Measurements from ENCODE around the gene VTI1A. TPM values are rescaled to one million over a fixed set of nuclear protein-coding genes. Genes with fewer than 3 reads are reported as not detected.

Gene VTI1A
- polyA plus RNA-seq, 1 donor from 2014 or later: 28.7 TPM

DNA sequence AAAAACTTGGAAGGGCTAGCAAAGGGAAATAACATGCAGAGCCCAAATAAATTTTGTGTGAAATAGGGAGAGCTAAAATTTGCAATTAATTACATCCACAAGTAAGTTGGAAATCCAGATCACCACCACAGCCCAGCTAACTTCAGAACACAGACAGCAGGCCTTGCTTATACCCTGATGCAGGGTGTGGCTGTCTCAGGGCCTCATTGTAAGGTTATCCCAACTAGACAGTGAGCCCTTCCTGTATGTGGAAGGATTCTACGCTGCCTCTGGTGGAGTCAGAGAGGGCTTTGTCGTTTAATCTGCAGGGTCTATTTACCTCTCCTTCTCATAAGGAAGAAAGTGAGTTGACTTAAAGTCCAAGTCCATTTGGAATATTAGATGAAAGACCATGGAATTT lies 322.1 kb downstream of the VTI1A start:
- no peaks in the 10 kb centered on the region for H3K9me3 ChIP-seq (ENCODE audit: low read length)

GRCh38 chr10:112769611-112770370 lies 322.8 kb downstream of the VTI1A start:
- Histone ChIP-seq H3F3A (ENCODE audit: insufficient read depth, low read length, poor library complexity, severe bottlenecking) (no peaks in the 10 kb centered on the region), H3K27me3 (ENCODE audit: insufficient read depth, low read depth, low read length) (no peaks in the 10 kb centered on the region), H3K4me3 (ENCODE audit: low read length) (no peak overlapping the region), H4K20me1 (ENCODE audit: insufficient read depth) (no peaks in the 10 kb centered on the region), H3K27ac (ENCODE audit: low read length) (no peak overlapping the region), H3K79me2 (replicated peaks; ENCODE audit: insufficient read depth, low read length) (no peaks in the 10 kb centered on the region), H3K4me2 (ENCODE audit: low read length) (no peak overlapping the region), H3K9ac (ENCODE audit: low read length) (no peak overlapping the region), H2AFZ (ENCODE audit: low read depth, low read length) (no peak overlapping the region), H3K36me3 (ENCODE audit: insufficient read depth, low read length) (no peaks in the 10 kb centered on the region), H3K9me2 (ENCODE audit: insufficient read depth, low read length) (no peaks in the 10 kb centered on the region), H3K9me3 (ENCODE audit: low read length) (no peaks in the 10 kb centered on the region)
- no peak for TF ChIP-seq MXI1 (conservative IDR thresholded peaks at IDR 0.05; ENCODE audit: poor library complexity, severe bottlenecking)

More for the DNA sequence above, 322.1 kb downstream of the VTI1A start:
- Histone ChIP-seq H3F3A (ENCODE audit: insufficient read depth, low read length, poor library complexity, severe bottlenecking) (no peaks in the 10 kb centered on the region), H3K79me2 (replicated peaks; ENCODE audit: insufficient read depth, low read length) (no peaks in the 10 kb centered on the region), H3K27ac (ENCODE audit: low read length) (no peak overlapping the region), H3K36me3 (ENCODE audit: insufficient read depth, low read length) (no peaks in the 10 kb centered on the region), H3K9ac (ENCODE audit: low read length) (no peak overlapping the region), H3K9me2 (ENCODE audit: insufficient read depth, low read length) (no peaks in the 10 kb centered on the region), H2AFZ (ENCODE audit: low read depth, low read length) (no peak overlapping the region), H3K4me2 (ENCODE audit: low read length) (no peak overlapping the region), H4K20me1 (ENCODE audit: insufficient read depth) (no peaks in the 10 kb centered on the region), H3K27me3 (ENCODE audit: insufficient read depth, low read depth, low read length) (no peaks in the 10 kb centered on the region), H3K4me3 (ENCODE audit: low read length) (no peak overlapping the region)
- TF ChIP-seq TAF1 (IDR thresholded peaks at IDR 0.05; ENCODE audit: low read depth) (no peak), MXI1 (conservative IDR thresholded peaks at IDR 0.05; ENCODE audit: poor library complexity, severe bottlenecking) (no peak), RAD21 (conservative IDR thresholded peaks at IDR 0.05) (no peak), CTCF (IDR thresholded peaks at IDR 0.05; ENCODE audit: poor library complexity, severe bottlenecking) (no peak), SMC3 (conservative IDR thresholded peaks at IDR 0.05; ENCODE audit: poor library complexity) (no peak), EZH2 (IDR thresholded peaks at IDR 0.05; ENCODE audit: borderline replicate concordance, insufficient read depth, low read length, poor library complexity, severe bottlenecking) (no peak), EP300 (conservative IDR thresholded peaks at IDR 0.05; ENCODE audit: poor library complexity, severe bottlenecking) (no peak), POLR2AphosphoS5 (IDR thresholded peaks at IDR 0.05) (no peak), REST (IDR thresholded peaks at IDR 0.05; ENCODE audit: borderline replicate concordance) (no peak)
